GM21360 (cell line): ENCODE data around the gene HOXA4.

Source experiments
- ATAC-seq: cut with Tn5 transposase; IDR thresholded peaks from one replicate; pipeline ENCODE4 v1.9.1; 2021; ENCODE audit warnings: mild to moderate bottlenecking, moderate library complexity; ENCODE audit not compliant: unreplicated experiment

HOXA4 gene

GRCh38 chr7:27117887-27118491, 12.6 kb downstream of the HOXA4 start:
- no peak for ATAC-seq

DNA sequence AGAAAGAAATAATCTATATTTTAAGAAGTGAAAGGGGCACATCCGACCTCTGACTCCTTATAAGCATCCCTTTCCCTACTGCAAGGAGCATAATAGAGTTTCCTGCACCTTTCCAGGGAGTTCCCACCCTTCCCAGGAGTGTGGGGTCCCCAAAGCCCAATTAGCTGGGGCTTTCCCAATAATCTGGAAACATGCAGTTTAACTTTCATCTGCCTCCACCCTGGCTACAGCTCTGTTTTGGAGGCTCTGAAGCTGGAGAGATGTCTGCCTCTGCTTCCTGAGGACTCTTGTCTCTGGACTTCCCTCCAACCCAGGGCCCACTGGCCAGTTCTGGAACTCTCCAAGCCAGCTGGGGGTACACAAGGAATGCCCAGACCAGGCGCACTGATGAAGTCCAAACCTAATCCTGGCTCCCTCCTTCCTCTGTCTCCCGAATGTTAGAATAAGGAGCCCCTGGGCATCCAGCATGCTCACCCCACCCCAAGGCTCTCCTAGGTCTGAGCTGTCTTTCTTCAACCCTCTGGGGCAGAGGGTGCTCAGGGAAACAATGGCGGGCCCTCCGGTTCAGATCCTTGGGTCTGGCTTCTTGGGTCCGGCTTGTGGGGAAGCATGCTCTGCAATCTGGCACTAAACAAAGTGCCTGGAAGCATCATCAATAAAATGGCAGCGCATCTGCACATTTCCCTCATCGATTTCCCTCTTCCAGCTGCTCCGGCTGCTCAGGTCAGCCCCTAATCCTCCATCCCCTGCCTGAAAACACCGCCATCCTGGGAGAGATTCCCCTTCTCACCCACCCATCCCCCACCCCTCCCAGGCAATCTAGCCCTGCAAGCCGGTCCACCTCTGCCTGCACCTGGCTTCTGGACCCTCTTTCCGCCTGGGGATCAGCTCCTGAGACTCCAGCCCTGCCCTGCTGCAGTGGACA, 13.3 kb downstream of the HOXA4 start:
- no peak for ATAC-seq

- no peak for ATAC-seq
Measured at GRCh38 chr7:27116031-27116961, 14.3 kb downstream of the HOXA4 start.

DNA sequence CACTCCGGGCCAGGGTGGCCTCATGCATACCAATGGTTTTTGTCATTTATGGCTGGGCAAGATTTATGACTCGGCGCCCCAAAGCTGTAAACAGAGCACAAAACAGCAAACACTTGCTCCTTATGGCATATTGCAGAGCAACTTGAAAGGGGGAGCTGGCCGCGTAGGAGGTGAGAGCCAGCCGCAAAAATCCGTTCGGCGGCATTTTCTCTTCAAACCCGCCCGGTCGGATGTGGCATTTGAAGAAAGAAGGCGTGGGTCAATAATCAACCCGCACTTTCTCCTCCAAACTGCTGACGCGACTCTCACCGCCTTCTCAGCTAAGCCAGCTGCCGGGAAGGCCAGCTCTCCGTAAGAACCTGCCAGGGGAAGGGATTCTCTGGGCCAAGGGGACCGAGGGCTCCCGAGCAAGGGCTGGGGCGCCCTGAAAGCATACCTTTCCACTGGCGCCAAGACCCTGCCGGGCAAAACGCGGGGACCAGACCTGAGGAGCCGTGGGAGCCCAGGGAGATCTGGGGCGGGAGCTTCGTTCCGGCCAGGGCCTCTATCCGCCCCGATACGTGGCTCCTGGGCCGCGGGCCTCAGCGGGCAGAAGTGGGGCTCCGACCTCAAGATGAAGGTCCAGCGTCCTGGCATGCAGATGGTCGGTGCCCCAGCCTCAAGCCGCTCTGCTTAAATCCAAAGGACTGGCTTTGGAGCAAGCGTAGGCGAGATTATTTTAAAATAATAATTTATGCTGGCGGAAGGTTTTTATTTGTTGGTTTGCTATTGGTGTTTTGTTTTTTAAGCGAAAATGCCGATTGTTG, 15.1 kb downstream of the HOXA4 start:
- no peak for ATAC-seq

- ATAC-seq = no peak
Measured at GRCh38 chr7:27114881-27115220, 15.7 kb downstream of the HOXA4 start.

DNA sequence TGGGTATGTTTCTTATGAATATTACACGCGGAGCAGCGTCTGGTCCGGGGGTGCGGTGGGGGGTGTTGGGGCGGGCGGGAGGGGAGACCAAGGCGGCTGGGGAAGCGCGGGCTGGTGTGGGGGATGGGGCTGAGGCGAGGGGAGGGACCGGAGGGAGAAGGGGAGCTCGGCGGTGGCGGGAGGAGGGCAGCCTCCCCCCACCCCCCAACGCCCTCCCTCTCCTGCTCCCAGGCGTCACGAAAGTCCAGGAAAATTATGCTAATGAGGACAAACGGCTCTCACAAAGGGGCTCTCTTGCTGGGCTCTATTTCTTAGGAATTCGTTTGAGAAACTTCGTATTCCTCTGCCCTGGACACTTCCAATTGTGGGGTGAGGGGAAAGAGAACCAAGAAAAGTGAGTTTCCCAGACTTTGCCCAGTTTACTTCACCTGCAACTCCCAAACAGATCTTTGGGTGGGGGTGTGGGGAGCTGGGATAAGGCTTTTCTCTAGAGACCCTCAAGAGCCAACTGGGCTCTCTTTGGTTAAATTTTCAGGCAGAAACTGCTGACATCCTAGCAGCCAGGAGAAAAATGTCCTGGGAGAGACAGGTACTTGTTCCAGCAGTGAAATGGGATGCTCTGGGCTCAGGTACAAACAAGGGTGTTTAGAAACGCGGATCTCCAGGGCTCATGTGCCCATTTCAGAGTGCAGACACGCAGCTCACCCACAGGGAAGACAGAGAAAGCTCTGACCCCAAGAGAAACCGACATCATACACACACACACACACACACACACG, 16.4 kb downstream of the HOXA4 start:
- ATAC-seq = no peak

DNA sequence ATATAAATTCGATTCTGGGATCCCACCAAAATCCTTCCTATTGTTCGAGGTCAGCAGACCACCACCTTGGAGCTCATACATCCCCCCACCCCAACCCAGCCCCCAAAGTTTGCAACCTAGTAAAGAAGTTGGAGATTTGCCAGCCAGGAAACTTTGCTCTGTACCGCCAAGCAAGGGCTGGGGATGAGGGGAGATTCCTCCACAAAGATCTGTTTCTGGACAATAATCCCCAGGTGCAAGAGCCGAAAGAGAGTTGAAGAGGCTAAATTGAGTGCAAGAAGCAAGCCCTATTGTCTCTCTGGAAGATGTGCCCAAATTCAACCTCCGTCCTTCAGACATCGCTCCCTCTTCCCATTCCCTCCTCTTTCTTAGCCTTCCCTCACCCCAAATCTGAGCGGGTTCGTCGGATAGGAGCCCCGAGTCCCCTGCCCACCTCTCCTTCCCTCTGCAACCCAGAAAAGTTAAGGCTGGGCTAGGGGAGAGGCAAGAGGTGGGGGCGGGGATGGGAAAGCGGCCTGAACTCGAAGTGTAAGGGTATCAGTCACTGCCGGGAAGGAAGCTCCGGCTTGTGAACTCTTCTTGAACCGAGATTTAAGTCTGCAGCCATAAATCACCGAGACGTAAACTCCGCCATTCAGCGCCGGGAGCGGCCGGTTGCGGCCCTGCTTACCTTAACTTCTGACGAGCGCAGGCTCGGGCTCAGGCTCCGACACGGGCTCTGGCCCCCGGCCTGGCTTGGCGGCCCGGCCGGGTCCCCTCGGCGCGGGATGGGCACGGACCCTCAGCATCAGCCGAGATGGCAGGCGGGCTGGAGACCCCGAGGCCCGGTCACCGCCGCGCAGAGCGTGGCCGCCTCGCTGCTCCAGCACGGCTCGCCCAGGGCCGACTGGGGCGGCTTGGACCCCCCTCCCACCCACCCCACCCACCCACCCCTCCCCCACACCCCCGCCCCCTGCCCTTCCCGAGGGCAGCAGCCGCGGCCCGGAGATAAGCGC, 17.3 kb downstream of the HOXA4 start:
- ATAC-seq = no peak

GRCh38 chr7:27112361-27112760, 18.2 kb downstream of the HOXA4 start:
- ATAC-seq = no peak

- no peak for ATAC-seq
Measured at GRCh38 chr7:27111751-27112277, 18.7 kb downstream of the HOXA4 start.

- no peak for ATAC-seq
Measured at GRCh38 chr7:27111042-27111750, 19.4 kb downstream of the HOXA4 start.

DNA sequence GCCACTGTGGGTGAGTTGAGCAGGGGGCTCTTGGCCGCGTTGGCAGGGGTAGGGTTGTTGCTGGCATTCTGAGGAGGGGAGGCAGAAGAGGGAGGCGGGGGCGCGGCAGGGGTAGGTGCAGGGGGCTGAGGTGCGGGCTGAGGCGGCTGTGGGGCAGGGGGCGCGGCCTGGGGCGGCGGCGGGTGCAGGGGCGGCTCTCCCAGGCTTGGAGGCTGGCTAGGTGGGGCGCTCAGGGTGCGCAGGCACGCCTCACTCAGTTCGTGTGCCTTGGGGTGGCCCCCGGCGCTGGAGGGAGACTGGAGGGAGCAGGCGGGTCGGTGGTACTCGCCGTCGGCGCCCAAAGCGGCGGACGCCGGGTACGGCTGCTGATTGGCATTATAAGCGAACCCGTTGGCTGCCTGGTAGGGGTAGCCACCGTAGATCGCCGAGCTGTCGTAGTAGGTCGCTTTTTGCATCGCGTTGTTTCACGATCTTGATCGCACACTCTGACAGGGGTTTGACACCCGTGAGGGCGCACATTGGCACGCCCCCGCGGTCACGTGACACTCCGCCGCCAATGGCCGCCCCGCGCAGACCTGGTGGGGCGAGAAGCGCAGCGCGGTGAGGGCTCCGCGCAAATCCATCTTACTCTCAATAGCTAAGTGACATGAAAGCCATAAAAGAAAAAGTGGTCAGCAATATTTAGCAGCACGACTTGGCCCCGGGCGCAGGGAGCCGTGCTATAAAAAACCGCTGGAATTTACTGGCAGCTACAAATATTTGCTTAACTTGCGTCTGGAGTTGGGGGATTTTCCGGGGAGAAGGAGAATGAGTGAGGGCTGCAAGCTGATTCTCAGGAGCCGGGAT, 20.1 kb downstream of the HOXA4 start:
- no peak for ATAC-seq

DNA sequence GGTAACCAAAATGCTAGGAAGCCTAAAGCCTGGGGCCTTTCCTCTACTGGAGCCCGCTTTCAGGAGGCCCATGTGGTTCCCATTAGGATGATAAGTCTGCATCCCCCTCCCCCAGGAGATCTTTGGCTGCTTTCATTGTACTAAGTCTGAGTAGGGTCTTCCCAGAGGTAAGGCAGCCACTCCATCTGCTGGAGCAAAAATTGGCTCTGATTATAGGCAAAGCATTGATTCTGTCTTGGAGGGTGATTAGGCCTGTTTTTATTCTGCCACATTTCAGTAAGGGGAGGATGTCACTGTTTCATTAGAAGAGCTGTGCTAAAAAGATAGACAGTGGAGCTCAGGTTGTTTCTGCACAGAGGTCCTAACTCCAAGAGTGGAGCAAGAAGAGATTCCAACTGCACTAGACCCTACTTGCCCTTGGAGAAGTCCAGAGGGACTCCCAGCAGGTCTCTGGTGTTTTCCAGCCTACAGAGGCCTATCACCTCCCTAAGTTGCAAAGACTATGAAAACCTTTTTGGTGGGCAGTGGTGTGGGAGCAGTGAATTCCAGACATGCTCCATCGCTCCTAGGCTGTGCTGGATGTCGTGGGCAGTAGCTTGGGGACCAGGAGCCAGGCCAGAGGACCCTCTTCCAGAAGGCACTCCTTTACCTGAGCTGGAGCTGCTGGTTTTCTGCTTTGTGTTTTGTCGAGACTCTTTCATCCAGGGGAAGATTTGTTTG, 20.9 kb downstream of the HOXA4 start:
- ATAC-seq = no peak

DNA sequence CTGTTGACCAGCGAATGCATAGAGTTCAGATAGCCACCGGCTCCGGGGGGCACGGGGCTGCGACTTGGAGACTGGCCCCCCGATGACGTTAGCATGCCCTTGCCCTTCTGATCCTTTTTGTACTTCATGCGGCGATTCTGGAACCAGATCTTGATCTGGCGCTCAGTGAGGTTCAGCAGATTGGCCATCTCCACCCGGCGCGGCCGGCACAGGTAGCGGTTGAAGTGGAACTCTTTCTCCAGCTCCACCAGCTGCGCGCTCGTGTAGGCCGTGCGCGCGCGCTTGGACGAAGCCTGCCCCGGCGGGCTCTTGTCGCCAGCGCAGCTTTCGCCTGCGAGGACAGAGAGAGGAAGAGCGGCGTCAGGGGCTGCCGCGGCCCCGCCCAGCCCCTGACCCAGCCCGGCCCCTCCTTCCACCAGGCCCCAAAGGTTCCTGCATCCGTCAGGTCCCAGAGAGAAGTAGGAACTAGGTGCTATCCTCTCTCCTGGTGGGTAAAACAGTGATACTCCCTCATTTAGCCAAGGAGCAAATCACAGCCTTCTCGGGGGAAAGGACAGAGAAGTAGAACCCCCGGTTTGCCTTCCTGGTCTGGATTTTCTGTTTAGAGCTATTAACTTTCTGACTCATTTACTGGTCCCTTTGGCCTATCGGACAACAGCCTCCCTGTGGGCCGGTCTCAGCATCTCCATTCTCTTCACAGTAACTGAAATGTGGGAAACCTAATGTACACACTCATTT, 22.0 kb downstream of the HOXA4 start:
- ATAC-seq = no peak

GRCh38 chr7:27107391-27108381, 22.9 kb downstream of the HOXA4 start:
- no peak for ATAC-seq
